ENCODE results near the gene INSYN2B. TPM values are rescaled to one million over a fixed set of nuclear protein-coding genes. Genes with fewer than 3 reads are reported as not detected.

INSYN2B gene
- total RNA-seq, 1 donor from 2014 or later: not detected

DNA sequence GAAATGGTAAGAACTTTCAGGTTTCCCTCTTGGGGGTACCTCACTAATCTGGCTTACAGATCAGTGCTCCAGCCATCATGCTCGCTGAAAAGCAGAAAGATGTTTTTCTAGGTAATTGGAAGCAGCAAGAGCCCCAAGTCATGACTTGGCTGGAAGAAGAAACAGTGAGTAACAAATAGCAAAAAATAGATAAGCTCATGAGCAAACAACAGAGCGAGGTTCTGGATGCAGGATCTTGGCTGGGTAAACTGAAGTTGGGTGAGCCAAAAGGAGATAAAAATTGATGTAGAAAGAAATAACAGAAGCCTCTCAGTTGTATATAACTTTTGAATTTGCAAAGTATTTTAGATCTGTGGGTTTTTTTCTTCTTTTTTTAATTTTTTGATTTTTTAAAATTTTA is 110.1 kb downstream of the INSYN2B start:
- TF ChIP-seq, protein P1, sequence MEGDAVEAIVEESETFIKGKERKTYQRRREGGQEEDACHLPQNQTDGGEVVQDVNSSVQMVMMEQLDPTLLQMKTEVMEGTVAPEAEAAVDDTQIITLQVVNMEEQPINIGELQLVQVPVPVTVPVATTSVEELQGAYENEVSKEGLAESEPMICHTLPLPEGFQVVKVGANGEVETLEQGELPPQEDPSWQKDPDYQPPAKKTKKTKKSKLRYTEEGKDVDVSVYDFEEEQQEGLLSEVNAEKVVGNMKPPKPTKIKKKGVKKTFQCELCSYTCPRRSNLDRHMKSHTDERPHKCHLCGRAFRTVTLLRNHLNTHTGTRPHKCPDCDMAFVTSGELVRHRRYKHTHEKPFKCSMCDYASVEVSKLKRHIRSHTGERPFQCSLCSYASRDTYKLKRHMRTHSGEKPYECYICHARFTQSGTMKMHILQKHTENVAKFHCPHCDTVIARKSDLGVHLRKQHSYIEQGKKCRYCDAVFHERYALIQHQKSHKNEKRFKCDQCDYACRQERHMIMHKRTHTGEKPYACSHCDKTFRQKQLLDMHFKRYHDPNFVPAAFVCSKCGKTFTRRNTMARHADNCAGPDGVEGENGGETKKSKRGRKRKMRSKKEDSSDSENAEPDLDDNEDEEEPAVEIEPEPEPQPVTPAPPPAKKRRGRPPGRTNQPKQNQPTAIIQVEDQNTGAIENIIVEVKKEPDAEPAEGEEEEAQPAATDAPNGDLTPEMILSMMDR (IDR thresholded peaks at IDR 0.05): no peak
- no peak for ATAC-seq
- intact Hi-C loops (cut with DNase I): no loop called here

GRCh38 chr5:169869066-169869465 is 111.2 kb downstream of the INSYN2B start:
- H3K27me3 ChIP-seq (ENCODE audit: low read depth): no peaks in the 10 kb centered on the region
- H3K36me3 ChIP-seq: no peaks in the 10 kb centered on the region
- TF ChIP-seq, protein P1 (IDR thresholded peaks at IDR 0.05): no peak
- DNase-seq (no peak), ATAC-seq (no peak)
- intact Hi-C loops (cut with DNase I): no loop called here
- H3K27ac ChIP-seq: no peak overlapping the region
- no peaks in the 10 kb centered on the region for H3K9me3 ChIP-seq
- H3K4me1 ChIP-seq: peaks cover 10% of the 10 kb centered on the region
- H3K4me3 ChIP-seq: no peak overlapping the region

More for the DNA sequence above, 110.1 kb downstream of the INSYN2B start:
- Histone ChIP-seq H3K27me3 (ENCODE audit: low read depth) (no peaks in the 10 kb centered on the region), H3K9me3 (no peaks in the 10 kb centered on the region), H3K36me3 (no peaks in the 10 kb centered on the region), H3K27ac (no peak overlapping the region), H3K4me1 (peaks cover 20% of the 10 kb centered on the region), H3K4me3 (no peak overlapping the region)
- DNase-seq: no peak

- no peaks in the 10 kb centered on the region for H3K4me1 ChIP-seq
- no peak overlapping the region for H3K27ac ChIP-seq
- ATAC-seq: no peak
- H3K4me3 ChIP-seq: no peak overlapping the region
- no peaks in the 10 kb centered on the region for H3K36me3 ChIP-seq
- TF ChIP-seq, protein P1 (IDR thresholded peaks at IDR 0.05): no peak
- intact Hi-C loops (cut with DNase I): no loop called here
- no peaks in the 10 kb centered on the region for H3K27me3 ChIP-seq (ENCODE audit: low read depth)
- H3K9me3 ChIP-seq: no peaks in the 10 kb centered on the region
- DNase-seq: no peak
These were observed 112.9 kb downstream of the INSYN2B start for GRCh38 chr5:169867347-169867746.

DNA sequence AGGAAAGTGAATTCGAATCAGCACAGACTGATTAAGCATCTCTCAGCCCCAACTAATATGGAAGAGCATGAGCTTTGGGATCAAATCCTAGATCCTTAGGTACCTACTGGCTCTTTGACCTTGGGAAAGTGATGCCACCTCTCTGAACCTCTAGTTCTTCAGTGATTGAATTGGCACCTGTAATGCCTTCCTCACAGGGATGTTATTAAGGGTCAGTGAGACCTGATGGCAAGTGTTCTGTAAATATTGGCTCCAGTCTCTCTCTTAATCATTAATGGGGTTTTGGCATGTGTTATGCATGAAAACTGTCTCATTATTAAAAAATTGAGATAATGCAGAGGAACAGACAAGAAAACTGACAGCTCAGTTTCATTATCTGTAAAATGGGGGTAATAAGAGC is 115.8 kb downstream of the INSYN2B start:
- TF ChIP-seq, protein P1 (IDR thresholded peaks at IDR 0.05): no peak
- no peak for DNase-seq
- no peaks in the 10 kb centered on the region for H3K36me3 ChIP-seq
- no peaks in the 10 kb centered on the region for H3K4me1 ChIP-seq
- no peaks in the 10 kb centered on the region for H3K9me3 ChIP-seq
- no peak overlapping the region for H3K27ac ChIP-seq
- no peak overlapping the region for H3K4me3 ChIP-seq
- intact Hi-C loops (cut with DNase I): no loop called here
- no peak for ATAC-seq
- no peaks in the 10 kb centered on the region for H3K27me3 ChIP-seq (ENCODE audit: low read depth)

DNA sequence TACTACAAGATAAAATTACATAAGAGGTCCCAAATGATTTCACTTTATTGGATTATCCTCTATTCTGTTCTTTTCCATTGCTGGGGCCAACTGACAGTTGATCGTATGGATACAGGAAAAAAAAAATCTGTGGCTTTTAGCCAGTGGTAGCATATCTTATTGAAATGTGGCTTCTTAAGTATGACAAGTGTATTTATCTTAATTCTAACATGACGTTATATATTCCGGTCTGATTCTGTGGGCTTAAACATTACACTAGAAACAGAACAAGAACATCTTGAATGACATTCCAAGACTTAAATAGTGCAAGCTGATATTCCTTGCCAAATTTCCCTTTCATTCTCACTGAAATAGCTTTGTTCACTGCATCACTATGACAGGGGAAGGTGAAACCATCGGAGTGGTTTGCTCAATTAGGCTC is 117.9 kb downstream of the INSYN2B start:
- no peak for ATAC-seq
- intact Hi-C loops (cut with DNase I): no loop called here

More for the DNA sequence above, 117.9 kb downstream of the INSYN2B start:
- Histone ChIP-seq H3K4me3 (no peak overlapping the region), H3K27ac (no peak overlapping the region), H3K9me3 (no peaks in the 10 kb centered on the region), H3K36me3 (no peaks in the 10 kb centered on the region), H3K4me1 (no peaks in the 10 kb centered on the region), H3K27me3 (ENCODE audit: low read depth) (no peaks in the 10 kb centered on the region)
- DNase-seq: no peak
- TF ChIP-seq, protein P1 (IDR thresholded peaks at IDR 0.05): no peak
